CD14-positive monocyte (primary cell): ENCODE measurements around the gene WDR72. TPM values are rescaled to one million over a fixed set of nuclear protein-coding genes. Genes with fewer than 3 reads are reported as not detected.

Experiments
- DNase-seq, 3 donors: peaks; one replicate each; pipeline ENCODE4 v3.0.0-alpha.2; 2011 to 2022
- H2AFZ ChIP-seq: 2 replicates; pipeline ENCODE4 v1.6.0; 2012; ENCODE audit warnings: mild to moderate bottlenecking, low read depth, low read length, inconsistent platforms; ENCODE audit not compliant: insufficient read depth, poor library complexity, severe bottlenecking
- H3K27ac ChIP-seq, 2 donors: 1 replicate in 1 of 2; 2 replicates in 1 of 2; pipeline ENCODE4 v1.5.1; 2012 to 2013; ENCODE audit warnings: low read length in 2 of 2, control low read depth in 1 of 2, inconsistent platforms in 1 of 2, low read depth in 1 of 2, mild to moderate bottlenecking in 1 of 2
- H3K27me3 ChIP-seq, 2 donors: one replicate each; pipeline versions ENCODE4 v1.6.0 to v1.6.1; 2011 to 2013; ENCODE audit warnings: low read length in 2 of 2; ENCODE audit not compliant: control insufficient read depth in 2 of 2, insufficient read depth in 2 of 2
- H3K36me3 ChIP-seq, 2 donors: replicated peaks in 1 of 2; 1 replicate in 1 of 2; 2 replicates in 1 of 2; pipeline versions ENCODE4 v1.5.1 to v1.6.1; 2012 to 2013; ENCODE audit warnings: low read length in 2 of 2, control low read depth in 1 of 2, inconsistent platforms in 1 of 2, mild to moderate bottlenecking in 1 of 2; ENCODE audit not compliant: insufficient read depth in 2 of 2, control insufficient read depth in 1 of 2
- H3K4me1 ChIP-seq, 2 donors: 1 replicate in 1 of 2; 2 replicates in 1 of 2; pipeline versions ENCODE4 v1.5.1 to v1.6.1; 2012 to 2013; ENCODE audit warnings: low read length in 2 of 2, control low read depth in 1 of 2, inconsistent platforms in 1 of 2, mild to moderate bottlenecking in 1 of 2, moderate library complexity in 1 of 2; ENCODE audit not compliant: insufficient read depth in 2 of 2, control insufficient read depth in 1 of 2
- H3K4me2 ChIP-seq: replicated peaks from 2 replicates; pipeline ENCODE3; 2012; ENCODE audit warnings: low read length, moderate library complexity, mild to moderate bottlenecking; ENCODE audit not compliant: poor library complexity, severe bottlenecking; ENCODE audit errors: extremely low read depth
- H3K4me3 ChIP-seq, 3 experiments: fragments of 200-600 bp in 1 of 3; sonication (generic) in 1 of 3; replicated peaks in 1 of 3; 1 replicate in 2 of 3; 2 replicates in 1 of 3; pipeline ENCODE4 v1.5.1; 2011 to 2013; ENCODE audit warnings: low read length in 3 of 3, mild to moderate bottlenecking in 3 of 3, control low read depth in 2 of 3, low read depth in 2 of 3, inconsistent platforms in 1 of 3, moderate library complexity in 1 of 3
- H3K79me2 ChIP-seq: 2 replicates; pipeline ENCODE4 v1.6.0; 2012; ENCODE audit warnings: mild to moderate bottlenecking, control low read depth, inconsistent platforms, low read length, moderate library complexity; ENCODE audit not compliant: insufficient read depth
- H3K9ac ChIP-seq: 2 replicates; pipeline ENCODE4 v1.6.0; 2017; ENCODE audit warnings: low read length, mild to moderate bottlenecking; ENCODE audit not compliant: insufficient read depth, poor library complexity, severe bottlenecking
- H3K9me3 ChIP-seq, 2 donors: replicated peaks in 1 of 2; 1 replicate in 1 of 2; 2 replicates in 1 of 2; pipeline versions ENCODE4 v1.5.1 to v1.6.1; 2012 to 2013; ENCODE audit warnings: low read length in 2 of 2, control low read depth in 1 of 2; ENCODE audit not compliant: control insufficient read depth in 1 of 2, insufficient read depth in 1 of 2
- H4K20me1 ChIP-seq: 2 replicates; pipeline ENCODE4 v1.6.0; 2012; ENCODE audit warnings: mild to moderate bottlenecking, low read length, control low read depth, moderate library complexity; ENCODE audit not compliant: insufficient read depth
- H3K27ac Mint-ChIP-seq, 7 donors: one replicate each; pipeline ENCODE4 v1.8.0; 2020; ENCODE audit warnings: mild to moderate bottlenecking in 7 of 7, mixed read lengths in 7 of 7, moderate library complexity in 6 of 7, inconsistent platforms in 2 of 7
- H3K27me3 Mint-ChIP-seq, 3 donors: one replicate each; pipeline ENCODE4 v1.8.0; 2021 to 2022; ENCODE audit warnings: low read depth in 3 of 3, mild to moderate bottlenecking in 3 of 3, mixed read lengths in 3 of 3, moderate library complexity in 3 of 3, inconsistent platforms in 1 of 3
- H3K36me3 Mint-ChIP-seq, 2 donors: one replicate each; pipeline ENCODE4 v1.8.0; 2020; ENCODE audit warnings: mixed read lengths in 2 of 2, inconsistent platforms in 1 of 2, mild to moderate bottlenecking in 1 of 2
- H3K4me1 Mint-ChIP-seq: one replicate; pipeline ENCODE4 v1.8.0; 2020; ENCODE audit warnings: mild to moderate bottlenecking, mixed read lengths
- H3K4me3 Mint-ChIP-seq, 2 donors: one replicate each; pipeline ENCODE4 v1.8.0; 2020; ENCODE audit warnings: mild to moderate bottlenecking in 2 of 2, mixed read lengths in 2 of 2, moderate library complexity in 1 of 2
- H3K9me3 Mint-ChIP-seq, 7 donors: one replicate each; pipeline ENCODE4 v1.8.0; 2020 to 2022; ENCODE audit warnings: mixed read lengths in 7 of 7, mild to moderate bottlenecking in 6 of 7, moderate library complexity in 6 of 7, inconsistent platforms in 2 of 7
- WGBS: methylation state at CpG from one replicate; pipeline ENCODE4 v1.1.5; 2013; ENCODE audit warnings: missing lambda C conversion rate; ENCODE audit not compliant: insufficient coverage; 5-methylcytosine and 5-hydroxymethylcytosine counted together
- intact Hi-C, 2 donors: fragments of 100-400 bp; cut with micrococcal nuclease; formaldehyde crosslinking; loops; one replicate each; pipeline versions ENCODE4 v1.15.0 to v1.15.1; 2023
- polyA plus RNA-seq, 3 donors: library from polyadenylated mRNA; depleted of rRNA in 1 of 3; unstranded in 2 of 3; stranded (reverse) in 1 of 3; fragments of 300-500 nt in 2 of 3; fragments of >200 nt in 1 of 3; fragmentation: Illumina TruSeq in 2 of 3; gene quantifications; 1 replicate in 2 of 3; 2 replicates in 1 of 3; pipeline ENCODE4 v1.2.3, GENCODE V29; 2012 to 2021
- TF ChIP-seq, protein P1 (sequence below): fragments of 200-600 bp; IDR thresholded peaks from one replicate; pipeline ENCODE4 v1.8.0; 2022; ENCODE audit warnings: antibody characterized with exemption, mild to moderate bottlenecking

Gene WDR72
- polyA plus RNA-seq, 3 donors, result not detected

DNA sequence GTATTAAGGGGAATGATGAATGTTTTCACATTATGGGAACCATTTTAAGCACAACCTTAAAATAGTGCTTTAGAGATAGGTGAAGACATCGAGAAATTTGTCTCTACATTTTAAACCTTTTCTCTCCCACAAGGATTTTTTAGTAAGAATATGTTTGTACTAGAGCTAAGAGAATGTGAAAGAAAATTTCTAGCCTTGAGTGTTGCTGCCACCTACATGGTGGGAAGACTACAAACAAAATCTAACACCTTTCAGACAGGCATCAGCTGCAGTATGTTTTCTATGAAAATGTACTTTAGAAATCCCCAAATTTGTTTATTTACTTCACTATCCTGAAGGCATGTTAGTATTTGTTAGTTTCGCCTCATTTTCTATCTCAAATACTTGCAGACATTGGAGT, 247.4 kb downstream of the WDR72 start:
- Histone ChIP-seq H3K79me2 (no peaks in the 10 kb centered on the region), H3K27ac (no peak overlapping the region), H3K27me3 (no peaks in the 10 kb centered on the region), H3K4me1 (no peaks in the 10 kb centered on the region), H2AFZ (no peak overlapping the region), H3K9ac (no peak overlapping the region), H4K20me1 (no peaks in the 10 kb centered on the region), H3K4me2 (no peak overlapping the region), H3K4me3 (no peak overlapping the region), H3K9me3 (peaks cover 0 to 4% of the 10 kb centered on the region in 2 donors), H3K36me3 (no peaks in the 10 kb centered on the region)
- Mint-ChIP-seq H3K27ac (no peak overlapping the region), H3K4me1 (no peaks in the 10 kb centered on the region), H3K27me3 (peaks cover 0 to 2% (median 1%) of the 10 kb centered on the region in 3 donors), H3K4me3 (no peak overlapping the region), H3K9me3 (peaks cover 0 to 8% (median 3%) of the 10 kb centered on the region in 7 donors), H3K36me3 (no peaks in the 10 kb centered on the region)
- TF ChIP-seq, protein P1, sequence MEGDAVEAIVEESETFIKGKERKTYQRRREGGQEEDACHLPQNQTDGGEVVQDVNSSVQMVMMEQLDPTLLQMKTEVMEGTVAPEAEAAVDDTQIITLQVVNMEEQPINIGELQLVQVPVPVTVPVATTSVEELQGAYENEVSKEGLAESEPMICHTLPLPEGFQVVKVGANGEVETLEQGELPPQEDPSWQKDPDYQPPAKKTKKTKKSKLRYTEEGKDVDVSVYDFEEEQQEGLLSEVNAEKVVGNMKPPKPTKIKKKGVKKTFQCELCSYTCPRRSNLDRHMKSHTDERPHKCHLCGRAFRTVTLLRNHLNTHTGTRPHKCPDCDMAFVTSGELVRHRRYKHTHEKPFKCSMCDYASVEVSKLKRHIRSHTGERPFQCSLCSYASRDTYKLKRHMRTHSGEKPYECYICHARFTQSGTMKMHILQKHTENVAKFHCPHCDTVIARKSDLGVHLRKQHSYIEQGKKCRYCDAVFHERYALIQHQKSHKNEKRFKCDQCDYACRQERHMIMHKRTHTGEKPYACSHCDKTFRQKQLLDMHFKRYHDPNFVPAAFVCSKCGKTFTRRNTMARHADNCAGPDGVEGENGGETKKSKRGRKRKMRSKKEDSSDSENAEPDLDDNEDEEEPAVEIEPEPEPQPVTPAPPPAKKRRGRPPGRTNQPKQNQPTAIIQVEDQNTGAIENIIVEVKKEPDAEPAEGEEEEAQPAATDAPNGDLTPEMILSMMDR, result no peak
- DNase-seq, result no peak
- intact Hi-C loops, result no loop called here
- no CpG with 5 or more reads among the region's 2 CpGs for WGBS

DNA sequence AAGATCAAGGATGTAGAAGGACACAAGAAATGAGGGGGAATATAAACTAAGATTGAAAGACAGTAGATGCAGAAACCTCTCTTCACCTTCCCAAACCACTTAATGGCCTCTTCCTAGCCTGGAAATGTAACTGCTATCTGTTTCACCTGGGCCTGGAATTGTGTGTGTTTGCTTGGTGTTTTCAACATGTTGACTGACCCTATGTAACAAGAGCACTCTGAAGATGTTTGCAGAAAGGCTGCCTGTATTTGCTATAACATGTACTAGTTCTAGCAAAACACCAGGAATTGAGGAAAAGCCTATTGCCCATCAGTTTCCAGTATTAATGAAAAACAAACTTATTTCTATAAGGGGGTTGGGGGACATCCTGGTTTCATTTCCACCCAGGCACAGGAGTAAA, 248.3 kb downstream of the WDR72 start:
- peaks cover 0 to 4% of the 10 kb centered on the region in 2 donors for H3K9me3 ChIP-seq
- TF ChIP-seq, protein P1, result no peak
- Mint-ChIP-seq H3K4me3 (no peak overlapping the region), H3K27me3 (peaks cover 0 to 2% (median 1%) of the 10 kb centered on the region in 3 donors), H3K27ac (no peak overlapping the region), H3K36me3 (no peaks in the 10 kb centered on the region), H3K9me3 (peaks cover 1 to 8% (median 3%) of the 10 kb centered on the region in 7 donors), H3K4me1 (no peaks in the 10 kb centered on the region)
- H3K36me3 ChIP-seq, result no peaks in the 10 kb centered on the region
- no peak overlapping the region for H2AFZ ChIP-seq
- no peak for DNase-seq
- H3K27ac ChIP-seq, result no peak overlapping the region
- no peaks in the 10 kb centered on the region for H3K4me1 ChIP-seq
- H3K9ac ChIP-seq, result no peak overlapping the region
- no peak overlapping the region for H3K4me2 ChIP-seq
- intact Hi-C loops, result no loop called here
- H3K79me2 ChIP-seq, result no peaks in the 10 kb centered on the region
- H3K4me3 ChIP-seq, result no peak overlapping the region
- no peaks in the 10 kb centered on the region for H3K27me3 ChIP-seq
- no peaks in the 10 kb centered on the region for H4K20me1 ChIP-seq
